Activated CD8-positive, alpha-beta memory T cell treated with anti-CD3 and anti-CD28 coated beads, Interleukin-2, amount 50 U/mL, for 24 hours (primary cell): Measurements from ENCODE around the gene STK32B.

Experiments
- DNase-seq: peaks from one replicate; pipeline ENCODE4 v3.0.0-alpha.2; 2020; ENCODE audit errors: extremely low read depth

Gene STK32B

GRCh38 chr4:5361968-5362367 lies 310.7 kb downstream of the STK32B start:
- no peak for DNase-seq

- no peak for DNase-seq
These were observed 313.1 kb downstream of the STK32B start for GRCh38 chr4:5364406-5364805.

GRCh38 chr4:5365071-5366008 lies 314.1 kb downstream of the STK32B start:
- no peak for DNase-seq

- no peak for DNase-seq
These were observed 314.7 kb downstream of the STK32B start for GRCh38 chr4:5366009-5366386.

GRCh38 chr4:5366421-5366820 lies 315.1 kb downstream of the STK32B start:
- no peak for DNase-seq

GRCh38 chr4:5368426-5368825 lies 317.1 kb downstream of the STK32B start:
- DNase-seq: no peak

GRCh38 chr4:5370286-5370685 lies 319.0 kb downstream of the STK32B start:
- DNase-seq: no peak

- DNase-seq: no peak
These were observed 320.3 kb downstream of the STK32B start for GRCh38 chr4:5371415-5372190.

GRCh38 chr4:5372198-5372597 lies 320.9 kb downstream of the STK32B start:
- no peak for DNase-seq

GRCh38 chr4:5373327-5373726 lies 322.0 kb downstream of the STK32B start:
- no peak for DNase-seq

- DNase-seq: no peak
These were observed 323.3 kb downstream of the STK32B start for GRCh38 chr4:5374592-5374991.

GRCh38 chr4:5374994-5375393 lies 323.7 kb downstream of the STK32B start:
- DNase-seq: no peak

- DNase-seq: no peak
These were observed 324.7 kb downstream of the STK32B start for GRCh38 chr4:5376015-5376414.

- no peak for DNase-seq
These were observed 326.7 kb downstream of the STK32B start for GRCh38 chr4:5378002-5378401.

GRCh38 chr4:5379895-5380294 lies 328.6 kb downstream of the STK32B start:
- no peak for DNase-seq

- no peak for DNase-seq
These were observed 330.7 kb downstream of the STK32B start for GRCh38 chr4:5381961-5382441.

- no peak for DNase-seq
These were observed 332.1 kb downstream of the STK32B start for GRCh38 chr4:5383191-5383980.

- DNase-seq: no peak
These were observed 334.5 kb downstream of the STK32B start for GRCh38 chr4:5385741-5386311.

GRCh38 chr4:5386921-5387320 lies 335.6 kb downstream of the STK32B start:
- no peak for DNase-seq

- no peak for DNase-seq
These were observed 336.2 kb downstream of the STK32B start for GRCh38 chr4:5387457-5387856.

- DNase-seq: no peak
These were observed 338.6 kb downstream of the STK32B start for GRCh38 chr4:5389756-5390310.
